HUDEP-2 (cell line): ENCODE results near the gene SNX19.
A peak's percentile ranks its signal among the peaks of the same experiment; 100 is the strongest.
"Not testable (repeated sequence)": the region's sequence is repeated elsewhere in the genome, so short reads cannot be mapped to it uniquely, and the experiment has no call there.

Experiments
- DNase-seq, 76 experiments: peaks; one replicate each; lab custom pipeline; 2025; ENCODE audit not compliant: unreplicated experiment in 76 of 76; lab: John Stamatoyannopoulos, UW

The SNX19 gene

DNA sequence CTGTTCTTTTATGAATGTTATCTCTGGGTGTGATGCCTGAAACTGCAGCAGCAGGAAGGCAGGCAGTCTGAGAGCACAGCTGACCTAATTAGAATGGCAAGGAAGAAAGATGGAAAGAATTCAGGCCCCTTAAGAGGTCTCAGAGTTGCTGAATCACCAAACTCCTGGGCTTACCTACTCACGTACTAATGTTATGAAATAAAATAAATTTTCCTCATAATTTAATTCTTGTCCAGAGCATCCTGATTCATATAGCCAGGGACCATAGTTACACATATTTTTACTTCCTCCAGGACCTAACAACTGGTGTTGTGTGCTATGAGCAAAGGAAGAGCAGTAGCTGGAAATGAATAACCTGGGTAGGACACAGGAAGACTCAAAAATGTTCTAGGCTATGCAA lies 41.9 kb downstream of the SNX19 start:
- DNase-seq: no peak

DNA sequence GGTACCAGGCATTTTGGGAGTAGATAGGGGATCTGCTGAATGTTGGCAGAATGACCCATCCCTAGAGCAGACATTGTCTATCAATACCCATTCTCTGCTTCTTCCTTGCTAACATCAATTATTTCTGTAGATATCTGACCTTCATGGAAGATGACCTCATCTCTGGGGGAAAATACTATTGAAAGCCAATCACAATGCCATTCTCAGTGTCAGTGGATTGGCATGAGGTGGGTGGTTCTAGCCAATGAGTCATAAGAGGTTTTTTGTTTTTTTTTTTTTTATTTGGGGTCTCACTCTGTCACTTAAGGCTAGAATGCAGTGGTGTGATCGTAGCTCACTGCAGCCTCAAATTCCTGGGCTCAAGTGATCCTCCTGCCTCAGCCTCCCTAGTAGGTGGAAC lies 42.5 kb downstream of the SNX19 start:
- DNase-seq: no peak

DNA sequence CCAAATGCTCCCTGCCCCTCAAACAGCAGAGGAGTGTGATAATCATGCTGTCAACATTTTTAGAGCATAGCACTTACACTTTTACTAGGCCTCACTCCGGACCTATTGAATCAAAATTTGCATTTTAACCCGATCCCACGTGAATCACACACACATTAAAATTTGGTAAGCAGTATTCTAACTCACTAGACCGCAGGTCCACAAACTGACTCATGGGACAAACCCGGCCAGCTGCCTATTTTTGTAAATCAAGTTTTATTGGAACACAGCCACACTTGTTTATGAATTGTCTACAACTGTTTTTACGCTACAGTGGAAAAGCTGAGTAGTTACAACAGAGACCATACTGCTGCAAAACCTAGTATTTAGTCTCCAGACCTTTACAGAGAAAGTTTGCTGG lies 43.3 kb downstream of the SNX19 start:
- DNase-seq: no peak

DNA sequence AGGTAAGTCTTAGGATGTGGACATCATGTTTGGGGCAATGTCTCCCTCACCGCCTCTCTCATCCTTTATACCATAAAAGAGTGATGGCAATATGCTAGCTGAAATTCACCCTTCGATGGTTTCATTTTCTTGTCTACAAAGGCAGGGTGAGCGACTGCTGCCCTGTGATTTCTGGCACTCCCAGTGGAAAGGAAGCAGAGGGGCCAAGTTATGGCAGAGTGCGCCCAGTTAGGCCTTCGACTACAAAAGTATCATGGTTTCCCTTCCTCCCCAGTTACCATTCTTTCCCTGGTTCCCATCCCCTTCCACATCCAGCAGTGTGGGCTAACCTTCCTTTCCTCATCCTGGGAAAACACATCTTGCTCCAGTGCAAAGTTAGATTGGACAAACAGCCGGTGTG lies 43.8 kb downstream of the SNX19 start:
- DNase-seq: no peak

DNA sequence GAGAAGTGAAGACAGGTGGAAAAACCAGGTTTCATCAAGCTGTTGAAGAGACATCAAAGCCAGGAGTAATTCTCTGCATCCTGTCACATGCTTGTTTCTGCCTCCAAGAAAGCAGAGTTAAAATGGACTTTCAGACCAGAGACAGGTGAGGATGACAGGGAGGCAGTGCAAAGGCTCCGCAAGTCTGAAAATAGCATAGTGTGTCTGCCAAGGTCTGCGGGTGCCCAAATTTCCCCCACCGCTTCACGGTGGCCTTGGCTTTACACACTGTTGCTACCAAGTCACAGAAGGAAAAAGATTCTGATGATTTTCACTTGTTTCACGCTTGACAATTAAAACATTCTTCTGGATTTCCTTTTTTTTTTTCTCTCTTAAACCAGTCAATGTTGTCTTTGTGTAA lies 44.2 kb downstream of the SNX19 start:
- DNase-seq: no peak

DNA sequence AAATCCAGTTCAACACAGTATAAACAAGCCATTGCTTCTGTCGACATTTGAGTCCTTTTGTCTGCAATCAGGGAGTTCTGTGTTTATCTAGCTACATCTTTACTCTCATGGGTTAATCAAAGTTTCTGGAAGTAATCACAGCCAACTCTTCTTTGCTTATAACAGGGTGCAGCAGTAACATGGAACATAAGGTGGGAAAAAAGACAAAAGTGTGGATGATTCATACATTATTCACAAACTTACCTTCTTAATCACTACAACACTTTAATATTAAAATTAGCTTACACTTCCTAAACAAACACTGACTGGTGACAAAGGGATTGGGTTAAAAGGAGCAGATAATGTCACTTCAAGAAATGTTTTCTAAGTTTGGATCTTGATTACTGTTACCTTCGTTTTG lies 44.7 kb downstream of the SNX19 start:
- no peak for DNase-seq

DNA sequence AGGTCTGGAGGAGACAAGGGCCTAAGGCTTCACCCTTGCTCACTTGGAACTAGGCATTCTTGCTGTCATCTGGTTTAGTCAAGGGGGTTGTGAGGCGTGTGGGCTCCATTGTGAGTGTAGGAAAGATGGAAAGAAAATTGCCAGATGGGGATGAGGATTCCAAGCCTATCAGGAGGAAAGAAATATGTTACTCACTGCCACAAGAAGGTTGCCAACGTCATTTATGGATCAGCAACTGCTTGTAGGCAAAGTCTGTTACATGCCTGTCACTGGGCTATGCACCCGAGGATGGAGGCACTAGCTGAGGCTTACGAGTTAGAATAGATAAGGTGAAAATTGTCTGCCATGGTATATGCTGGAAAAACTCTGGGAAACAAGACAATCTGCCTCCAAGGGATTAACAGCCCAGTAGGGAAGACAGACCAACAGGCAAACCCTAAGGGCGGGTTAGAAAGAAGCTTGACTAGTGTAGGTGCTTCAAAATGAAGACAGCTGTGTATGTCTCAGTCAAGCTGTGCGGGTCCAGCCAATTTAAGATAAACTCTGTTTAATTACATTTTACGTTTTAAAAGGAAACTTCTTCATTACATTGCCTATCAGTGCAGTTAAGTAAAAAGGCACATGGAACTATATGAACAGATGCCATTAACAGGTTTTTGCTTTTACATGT lies 47.4 kb downstream of the SNX19 start:
- DNase-seq: no peak

DNA sequence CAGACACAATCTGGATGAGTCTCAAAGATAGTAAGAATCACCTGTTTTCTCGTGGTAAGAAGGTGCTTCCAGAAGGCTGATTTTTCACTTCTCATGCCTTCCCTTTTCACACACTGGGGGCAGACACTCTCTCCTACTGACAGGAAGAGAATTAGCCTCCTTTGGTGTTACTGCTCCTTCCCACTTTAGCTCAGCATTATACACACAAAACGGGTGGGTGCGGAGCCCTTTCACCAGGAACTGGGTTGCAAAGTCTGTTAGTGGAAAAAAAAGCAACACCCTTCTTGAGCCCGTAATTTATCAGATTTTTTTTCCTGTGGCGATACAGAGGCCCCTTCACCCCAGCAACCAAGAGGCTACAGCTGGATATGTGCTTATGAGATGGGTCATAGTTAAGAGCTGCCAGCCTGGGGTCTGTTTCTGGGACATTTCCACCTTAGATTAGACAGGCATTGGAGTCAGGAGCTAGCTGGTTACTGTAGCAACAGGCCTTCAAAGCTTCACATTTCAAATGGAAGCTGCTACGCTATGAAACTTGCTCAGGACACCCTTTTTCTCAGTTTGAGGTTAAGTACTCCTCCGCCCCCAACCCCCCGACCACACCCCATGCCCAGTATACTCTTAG lies 48.1 kb downstream of the SNX19 start:
- DNase-seq: no peak

DNA sequence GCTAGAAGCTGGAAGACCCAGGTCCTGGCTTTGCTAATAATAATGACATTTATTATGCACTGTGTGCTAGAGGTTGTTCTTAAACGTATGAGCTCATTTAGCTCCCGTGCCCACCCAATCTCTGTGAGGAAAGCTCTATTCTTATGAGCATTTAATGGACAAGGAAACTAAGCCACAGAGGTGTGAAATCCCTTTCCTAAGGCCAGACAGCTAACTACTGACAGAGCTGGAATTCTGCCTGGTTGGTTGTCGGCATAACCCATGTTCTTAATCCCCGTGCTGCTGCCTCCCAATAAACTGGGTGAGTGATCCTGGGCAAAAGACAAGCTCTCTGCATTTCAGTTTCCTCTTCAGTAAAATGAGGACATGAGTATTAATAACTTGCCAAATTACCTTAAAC lies 49.4 kb downstream of the SNX19 start:
- no peak for DNase-seq

DNA sequence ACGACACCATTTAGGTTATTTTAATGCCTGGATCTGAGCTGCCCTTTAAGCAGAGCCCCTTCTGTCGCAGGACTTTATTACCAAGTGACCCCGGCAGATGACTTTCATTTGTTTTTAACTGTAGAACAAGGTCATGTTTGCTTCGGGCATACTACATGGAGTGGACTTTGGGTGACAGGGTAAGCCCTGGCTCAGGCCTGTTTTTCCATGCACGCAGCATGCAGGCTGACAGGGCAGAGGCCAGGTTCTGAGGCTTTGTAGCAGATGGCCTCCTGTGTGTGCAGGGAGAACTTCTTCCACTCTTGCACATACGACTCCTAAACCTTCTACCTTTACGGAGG lies 50.5 kb downstream of the SNX19 start:
- no peak for DNase-seq

DNA sequence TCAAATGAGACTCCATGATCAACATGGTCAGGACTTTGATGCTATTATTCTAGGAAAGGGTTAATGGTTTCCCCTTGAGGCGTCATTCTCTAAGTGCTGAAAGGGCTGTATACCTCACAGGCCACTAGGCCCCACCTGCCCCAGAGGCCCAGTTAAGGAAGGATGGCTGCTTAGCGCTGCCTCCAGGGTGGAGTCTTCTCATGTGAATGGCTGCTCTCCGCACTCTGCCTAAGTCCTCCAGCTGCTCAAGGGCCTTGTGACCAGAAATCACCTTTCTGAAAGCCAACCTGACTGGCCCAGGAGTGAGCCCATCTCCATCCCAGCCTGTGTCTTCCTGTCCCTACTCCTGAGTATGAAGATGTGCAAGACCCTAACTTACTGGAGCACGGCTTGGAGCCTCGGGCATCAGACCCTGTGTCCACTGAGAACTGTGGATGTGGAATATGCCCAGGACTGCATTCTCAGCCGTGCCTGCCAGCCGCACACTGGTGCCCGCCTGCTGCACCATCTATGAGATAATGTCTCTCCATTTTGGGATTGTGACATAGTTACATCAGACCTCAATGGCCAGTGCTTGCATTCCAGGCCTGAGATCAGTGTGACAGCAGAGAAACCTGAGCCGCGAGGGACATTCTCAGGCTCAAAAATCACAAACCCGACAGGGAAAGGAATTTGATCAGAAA lies 51.0 kb downstream of the SNX19 start:
- DNase-seq: no peak

DNA sequence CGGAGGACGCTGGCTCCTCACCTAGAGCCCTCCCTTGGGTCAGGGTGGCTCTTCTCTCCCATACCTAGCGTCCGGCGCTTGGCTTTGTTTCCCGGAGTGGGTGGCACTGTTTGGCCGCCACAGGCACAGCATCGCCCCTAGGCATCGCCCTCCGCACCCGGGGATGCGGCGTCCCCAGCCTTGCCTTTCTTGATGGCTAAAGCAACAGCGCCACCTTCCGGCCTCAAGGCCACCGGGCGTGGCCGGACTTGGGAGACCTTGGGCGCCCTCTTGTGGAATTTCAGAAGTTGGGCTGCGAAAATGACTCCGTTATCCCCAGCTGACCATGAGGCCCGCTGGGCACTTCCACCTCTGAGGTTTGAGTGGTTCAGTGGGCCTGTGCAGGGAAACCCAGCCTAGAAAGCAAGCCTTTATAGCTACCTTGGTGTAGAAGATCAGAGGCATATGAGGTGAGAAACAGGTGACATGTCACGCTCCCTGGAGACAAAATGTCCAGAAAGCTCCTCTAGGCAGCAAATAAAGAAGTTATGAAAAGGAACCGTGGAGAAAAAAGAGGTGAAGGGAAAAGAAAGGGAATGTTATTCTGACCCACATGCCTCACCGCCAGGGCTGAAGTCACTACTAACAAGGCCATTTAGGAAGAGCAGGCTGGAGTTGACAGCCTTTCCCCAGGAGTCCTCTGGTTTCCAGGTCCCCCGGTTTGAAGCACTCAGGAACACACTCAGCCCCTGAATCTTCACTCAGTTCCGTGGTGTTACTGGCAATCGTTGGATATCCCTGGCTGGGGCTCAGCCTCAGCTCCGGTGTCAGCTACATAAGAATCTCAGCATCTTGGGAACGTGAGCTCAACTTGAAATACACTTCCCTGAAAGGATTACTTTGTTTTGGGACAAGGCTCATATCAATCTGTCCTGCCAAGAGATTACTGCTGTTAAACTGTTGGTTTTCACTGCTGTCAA lies 54.1 kb downstream of the SNX19 start:
- peak in 73 of 76 experiments; percentile 7 to 88 (median 71) for DNase-seq

DNA sequence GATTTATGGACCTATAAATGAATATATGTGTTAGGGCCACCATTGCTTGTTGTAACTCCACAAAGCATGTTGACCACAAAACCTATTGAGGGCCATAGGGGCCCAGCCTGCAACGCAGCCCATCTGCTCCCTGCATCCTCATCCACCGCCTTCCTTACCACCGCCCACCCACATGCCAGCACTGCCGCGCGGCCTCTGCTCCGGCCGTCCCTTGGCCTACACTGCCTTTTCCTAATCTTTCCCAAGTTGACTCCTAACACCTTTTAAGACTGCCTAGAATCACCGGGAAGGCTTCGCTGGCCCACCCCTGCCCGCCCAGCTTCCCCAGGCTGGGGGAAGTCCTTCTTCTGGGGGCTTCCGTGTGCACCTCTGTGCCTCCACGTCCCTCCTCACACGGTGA lies 55.0 kb downstream of the SNX19 start:
- DNase-seq: no peak

DNA sequence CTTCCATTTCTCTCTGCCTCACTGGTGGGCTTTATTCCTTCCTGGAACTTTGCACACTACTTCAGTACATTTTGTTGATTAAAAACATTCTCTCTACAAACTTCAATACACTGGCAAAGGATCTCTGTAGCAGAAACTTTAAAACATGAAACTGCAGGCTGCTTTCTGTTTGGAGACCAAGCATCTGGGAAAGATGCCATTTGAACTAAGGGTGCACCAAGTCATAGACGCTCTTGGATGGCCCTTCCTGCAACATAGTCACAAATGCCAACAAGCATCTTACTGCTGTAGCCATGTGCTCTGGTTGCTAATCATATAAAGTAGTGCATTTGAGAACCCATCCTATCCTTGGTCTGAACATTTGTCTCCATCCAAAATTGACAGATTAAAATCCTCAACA lies 56.4 kb downstream of the SNX19 start:
- DNase-seq: no peak

DNA sequence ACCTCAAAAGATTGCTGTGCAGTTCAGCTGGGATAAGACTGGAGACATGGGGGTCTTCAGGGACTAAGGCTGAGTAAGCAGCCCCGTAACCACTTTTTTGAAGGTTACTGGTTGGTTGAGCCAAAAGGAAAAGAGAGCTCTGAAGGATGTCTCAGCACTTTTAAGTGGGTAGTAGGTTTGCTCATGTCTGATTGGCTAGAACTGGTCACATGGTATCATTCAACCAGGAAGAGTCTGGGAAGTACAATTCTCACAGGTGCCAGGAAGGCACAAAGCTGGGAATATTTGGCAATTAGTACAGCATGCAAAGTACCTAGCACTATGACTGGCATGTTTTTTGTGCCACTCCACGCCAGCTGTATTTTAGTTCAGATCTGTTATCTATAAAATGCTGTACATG lies 58.1 kb downstream of the SNX19 start:
- peak in 1 of 76 experiments; percentile 5 for DNase-seq

DNA sequence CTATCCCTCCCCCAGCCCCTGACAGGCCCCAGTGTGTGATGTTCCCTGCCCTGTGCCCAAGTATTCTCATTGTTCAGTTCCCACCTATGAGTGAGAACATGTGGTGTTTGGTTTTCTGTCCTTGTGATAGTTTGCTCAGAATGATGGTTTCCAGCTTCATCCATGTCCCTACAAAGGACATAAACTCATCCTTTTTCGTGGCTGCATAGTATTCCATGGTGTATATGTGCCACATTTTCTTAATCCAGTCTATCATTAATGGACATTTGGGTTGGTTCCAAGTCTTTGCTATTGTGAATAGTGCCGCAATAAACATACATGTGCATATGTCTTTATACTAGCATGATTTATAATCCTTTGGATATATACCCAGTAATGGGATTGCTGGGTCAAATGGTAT lies 60.6 kb downstream of the SNX19 start:
- DNase-seq: not testable (repeated sequence)

DNA sequence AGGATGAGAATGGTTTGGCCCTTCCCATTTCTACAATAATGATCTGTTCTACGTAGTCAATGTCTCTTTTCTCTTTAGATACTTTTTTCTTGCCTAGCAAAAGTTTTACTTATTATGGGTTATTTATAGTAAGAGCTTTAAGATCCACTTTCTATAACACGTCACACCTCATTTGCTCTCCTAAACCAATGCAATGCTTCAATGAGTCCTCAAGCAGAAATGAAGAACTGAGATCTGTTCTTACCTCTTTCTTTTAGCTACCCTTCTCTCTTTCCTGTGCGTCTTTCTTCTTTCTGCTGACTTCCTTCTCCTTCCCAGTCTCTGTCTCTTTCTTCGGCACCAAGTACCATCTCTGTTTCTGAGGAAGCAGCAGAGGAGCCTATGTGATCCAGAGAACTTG lies 61.8 kb downstream of the SNX19 start:
- no peak for DNase-seq

DNA sequence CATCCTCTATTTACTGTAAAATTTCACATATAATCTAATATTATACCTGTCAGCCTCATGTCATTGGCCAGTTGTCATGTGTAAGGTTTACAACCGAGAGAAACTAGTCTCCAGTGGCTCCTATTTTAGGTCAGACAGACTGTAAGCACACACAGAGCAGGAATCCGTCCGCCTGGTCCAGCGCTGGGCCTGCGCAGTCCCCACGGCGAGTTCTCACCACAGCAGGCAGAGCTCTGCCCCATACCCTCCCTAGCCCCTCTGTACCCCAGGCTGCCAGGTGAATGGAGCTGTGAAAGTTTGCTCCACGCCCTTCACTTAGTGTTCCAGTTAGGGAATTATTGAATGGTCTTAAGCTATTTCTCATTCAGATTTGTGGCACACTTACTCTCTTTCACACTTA lies 63.7 kb downstream of the SNX19 start:
- no peak for DNase-seq

DNA sequence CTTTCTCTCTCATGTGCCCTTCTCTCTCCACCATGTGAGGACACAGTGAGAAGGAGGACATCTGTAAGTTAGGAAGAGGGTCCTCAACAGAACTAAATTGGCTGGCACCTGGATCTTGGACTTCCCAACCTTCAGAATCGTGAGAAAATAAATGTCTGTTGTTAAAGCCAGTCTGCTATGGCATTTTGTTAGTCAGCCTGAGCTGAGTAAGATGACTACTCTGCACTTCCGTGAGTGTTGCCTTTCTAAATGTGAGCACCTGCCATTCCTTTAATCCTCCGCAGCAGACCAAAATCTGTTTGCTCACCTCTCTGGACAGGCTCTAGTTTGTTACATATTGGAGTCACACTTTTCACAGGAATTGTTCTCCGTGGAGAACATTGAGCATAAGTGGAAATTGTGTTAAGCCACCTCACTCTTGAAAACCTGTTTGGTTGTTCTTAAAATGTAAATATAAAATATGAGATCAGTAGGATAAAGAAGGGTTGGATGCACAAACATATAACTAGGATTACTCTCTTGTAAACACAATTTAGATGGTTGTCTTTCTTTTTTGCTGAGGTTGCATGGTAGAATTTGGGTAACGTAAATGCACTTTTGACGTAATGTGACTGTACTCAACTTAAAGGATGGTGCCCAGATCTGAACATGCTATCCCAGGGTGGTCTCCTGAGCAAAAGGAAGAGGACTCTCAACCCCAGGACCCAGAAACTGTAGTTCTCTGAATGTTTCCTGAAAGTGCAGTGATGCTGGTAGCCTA lies 65.9 kb downstream of the SNX19 start:
- no peak for DNase-seq

DNA sequence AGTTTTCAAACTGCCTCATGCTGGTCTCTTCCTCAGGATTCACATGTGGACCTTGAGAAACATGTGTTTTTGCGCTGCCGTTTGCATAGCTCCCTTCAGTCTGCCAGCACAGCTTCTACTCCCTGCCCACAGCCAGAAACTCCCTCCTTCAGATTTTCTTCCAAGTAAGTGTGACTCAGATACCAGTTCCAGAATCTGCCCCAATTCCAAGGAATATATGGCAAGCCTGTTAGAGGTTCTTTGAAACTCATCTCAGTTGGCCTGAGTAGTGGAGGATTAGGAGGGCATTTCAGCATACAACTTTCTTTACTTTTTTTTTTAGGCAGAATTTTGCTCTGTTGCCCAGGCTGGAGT lies 67.1 kb downstream of the SNX19 start:
- DNase-seq: no peak
